GM18909 (cell line): Measurements from ENCODE around the gene IFRD2.
A peak's percentile ranks its signal among the peaks of the same experiment; 100 is the strongest.

Experiments
- ATAC-seq: cut with Tn5 transposase; IDR thresholded peaks from one replicate; pipeline ENCODE4 v1.9.1; 2021; ENCODE audit warnings: mild to moderate bottlenecking; ENCODE audit not compliant: unreplicated experiment, poor library complexity

The IFRD2 gene

GRCh38 chr3:50237754-50238548 is 54.3 kb downstream of the IFRD2 start:
- ATAC-seq = peak; percentile 26
